SK-N-SH treated with all-trans-retinoic acid at 6 μM for 48 hours (cell line): ENCODE results near the gene RABL2A.
"Not testable (repeated sequence)": the region's sequence is repeated elsewhere in the genome, so short reads cannot be mapped to it uniquely, and the experiment has no call there.

Source experiments
- CSDC2 ChIP-seq: fragments of 250-450 bp; sonication (Bioruptor Pico); IDR thresholded peaks from 2 replicates; pipeline ENCODE4 v1.5.0; 2020; ENCODE audit warnings: mild to moderate bottlenecking, moderate library complexity
- GLIS3 ChIP-seq: fragments of 250-450 bp; sonication (Bioruptor Pico); IDR thresholded peaks from 2 replicates; pipeline ENCODE4 v1.5.0; 2020; ENCODE audit warnings: mild to moderate bottlenecking, moderate library complexity
- PPARA ChIP-seq: fragments of 250-450 bp; sonication (Bioruptor Pico); IDR thresholded peaks from 2 replicates; pipeline ENCODE4 v1.5.0; 2020; ENCODE audit warnings: mild to moderate bottlenecking, borderline replicate concordance
- SNAI2 ChIP-seq: fragments of 250-450 bp; sonication (Bioruptor Pico); IDR thresholded peaks from 2 replicates; pipeline ENCODE4 v1.5.0; 2020; ENCODE audit warnings: mild to moderate bottlenecking, moderate library complexity
- TOX ChIP-seq: fragments of 250-450 bp; sonication (Bioruptor Pico); IDR thresholded peaks from 2 replicates; pipeline ENCODE4 v1.8.0; 2021; ENCODE audit warnings: mild to moderate bottlenecking, moderate library complexity, borderline replicate concordance
- ZC3H10 ChIP-seq: fragments of 250-450 bp; sonication (Bioruptor Pico); IDR thresholded peaks from 2 replicates; pipeline ENCODE4 v1.5.1; 2021; ENCODE audit warnings: mild to moderate bottlenecking, moderate library complexity
- ZFP3 ChIP-seq: fragments of 250-450 bp; sonication (Bioruptor Pico); IDR thresholded peaks from 2 replicates; pipeline ENCODE4 v1.5.0; 2020; ENCODE audit warnings: mild to moderate bottlenecking, moderate library complexity
- ZFP30 ChIP-seq: fragments of 450-650 bp; formaldehyde crosslinking; IDR thresholded peaks from 2 replicates; pipeline ENCODE4 v1.5.0; 2022; ENCODE audit warnings: mild to moderate bottlenecking, moderate library complexity
- ZNF8 ChIP-seq: fragments of 450-650 bp; formaldehyde crosslinking; IDR thresholded peaks from 2 replicates; pipeline ENCODE4 v1.5.0; 2020; ENCODE audit warnings: mild to moderate bottlenecking, moderate library complexity
- TF ChIP-seq, protein P1 (sequence below): fragments of 250-450 bp; sonication (Bioruptor Pico); IDR thresholded peaks from 2 replicates; pipeline ENCODE4 v1.5.1; 2020; ENCODE audit warnings: low read depth, mild to moderate bottlenecking, moderate library complexity
- TF ChIP-seq, protein P2 (sequence below): fragments of 250-450 bp; sonication (Bioruptor Pico); IDR thresholded peaks from 2 replicates; pipeline ENCODE4 v1.5.1; 2021; ENCODE audit warnings: mild to moderate bottlenecking, moderate library complexity

DNA sequence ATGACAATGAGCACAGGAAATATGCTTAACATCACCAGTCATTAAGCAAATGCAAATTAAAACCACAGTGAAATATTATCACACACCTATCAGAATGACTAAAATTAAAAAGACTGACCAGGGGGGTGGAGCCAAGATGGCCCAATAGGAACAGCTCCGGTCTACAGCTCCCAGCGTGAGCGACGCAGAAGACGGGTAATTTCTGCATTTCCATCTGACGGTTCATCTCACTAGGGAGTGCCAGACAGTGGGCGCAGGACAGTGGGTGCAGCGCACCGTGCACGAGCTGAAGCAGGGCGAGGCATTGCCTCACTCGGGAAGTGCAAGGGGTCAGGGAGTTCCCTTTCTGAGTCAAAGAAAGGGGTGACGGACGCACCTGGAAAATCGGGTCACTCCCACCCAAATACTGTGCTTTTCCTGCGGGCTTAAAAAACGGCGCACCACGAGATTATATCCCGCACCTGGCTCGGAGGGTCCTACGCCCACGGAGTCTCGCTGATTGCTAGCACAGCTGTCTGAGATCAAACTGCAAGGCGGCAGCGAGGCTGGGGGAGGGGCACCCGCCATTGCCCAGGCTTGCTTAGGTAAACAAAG lies 29.1 kb downstream of the RABL2A start:
- TF ChIP-seq, protein P1, sequence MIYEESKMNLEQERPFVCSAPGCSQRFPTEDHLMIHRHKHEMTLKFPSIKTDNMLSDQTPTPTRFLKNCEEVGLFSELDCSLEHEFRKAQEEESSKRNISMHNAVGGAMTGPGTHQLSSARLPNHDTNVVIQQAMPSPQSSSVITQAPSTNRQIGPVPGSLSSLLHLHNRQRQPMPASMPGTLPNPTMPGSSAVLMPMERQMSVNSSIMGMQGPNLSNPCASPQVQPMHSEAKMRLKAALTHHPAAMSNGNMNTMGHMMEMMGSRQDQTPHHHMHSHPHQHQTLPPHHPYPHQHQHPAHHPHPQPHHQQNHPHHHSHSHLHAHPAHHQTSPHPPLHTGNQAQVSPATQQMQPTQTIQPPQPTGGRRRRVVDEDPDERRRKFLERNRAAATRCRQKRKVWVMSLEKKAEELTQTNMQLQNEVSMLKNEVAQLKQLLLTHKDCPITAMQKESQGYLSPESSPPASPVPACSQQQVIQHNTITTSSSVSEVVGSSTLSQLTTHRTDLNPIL (CRISPR knock-in tag): not testable (repeated sequence)
- TF ChIP-seq PPARA; GLIS3; CSDC2; ZFP3 (CRISPR knock-in tag); ZC3H10; TOX (CRISPR knock-in tag); ZFP30 (CRISPR knock-in tag); SNAI2; ZNF8 (CRISPR knock-in tag): not testable (repeated sequence)
- TF ChIP-seq, protein P2, sequence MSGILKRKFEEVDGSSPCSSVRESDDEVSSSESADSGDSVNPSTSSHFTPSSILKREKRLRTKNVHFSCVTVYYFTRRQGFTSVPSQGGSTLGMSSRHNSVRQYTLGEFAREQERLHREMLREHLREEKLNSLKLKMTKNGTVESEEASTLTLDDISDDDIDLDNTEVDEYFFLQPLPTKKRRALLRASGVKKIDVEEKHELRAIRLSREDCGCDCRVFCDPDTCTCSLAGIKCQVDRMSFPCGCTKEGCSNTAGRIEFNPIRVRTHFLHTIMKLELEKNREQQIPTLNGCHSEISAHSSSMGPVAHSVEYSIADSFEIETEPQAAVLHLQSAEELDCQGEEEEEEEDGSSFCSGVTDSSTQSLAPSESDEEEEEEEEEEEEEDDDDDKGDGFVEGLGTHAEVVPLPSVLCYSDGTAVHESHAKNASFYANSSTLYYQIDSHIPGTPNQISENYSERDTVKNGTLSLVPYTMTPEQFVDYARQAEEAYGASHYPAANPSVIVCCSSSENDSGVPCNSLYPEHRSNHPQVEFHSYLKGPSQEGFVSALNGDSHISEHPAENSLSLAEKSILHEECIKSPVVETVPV (CRISPR knock-in tag): not testable (repeated sequence)
